SIG-M5 treated with dmso at 0.1 percent for 504 hours (cell line): ENCODE results near the gene ALOX12.
"Not testable (repeated sequence)": the region's sequence is repeated elsewhere in the genome, so short reads cannot be mapped to it uniquely, and the experiment has no call there.

ENCODE experiments used
- DNase-seq: peaks from one replicate; lab custom pipeline; 2025; ENCODE audit not compliant: unreplicated experiment; lab: John Stamatoyannopoulos, UW

Gene ALOX12

GRCh38 chr17:7043497-7044198, 47.8 kb downstream of the ALOX12 start, which contains the start of gene SLC16A11:
Gene SLC16A11, minus strand, starts transcription at chr17:7044092. Its CDS starts 579 bp downstream, at chr17:7043513.
- no peak for DNase-seq

GRCh38 chr17:7045492-7046126, 49.8 kb downstream of the ALOX12 start:
- peak; percentile 61 for DNase-seq

GRCh38 chr17:7046127-7046724, 50.4 kb downstream of the ALOX12 start:
- peak; percentile 18 for DNase-seq

- DNase-seq, result peak; percentile 32
These were observed 51.0 kb downstream of the ALOX12 start for GRCh38 chr17:7046725-7047397.

- DNase-seq, result no peak
These were observed 51.7 kb downstream of the ALOX12 start for GRCh38 chr17:7047566-7047965.

GRCh38 chr17:7048968-7049367, 53.1 kb downstream of the ALOX12 start:
- no peak for DNase-seq

GRCh38 chr17:7050583-7050982, 54.7 kb downstream of the ALOX12 start:
- not testable (repeated sequence) for DNase-seq

- DNase-seq, result no peak
These were observed 60.5 kb downstream of the ALOX12 start for GRCh38 chr17:7056386-7056785.

GRCh38 chr17:7058831-7059447, 63.1 kb downstream of the ALOX12 start:
- DNase-seq, result no peak
